HG02642 (cell line): ENCODE measurements around the gene FAM50A.
A peak's percentile ranks its signal among the peaks of the same experiment; 100 is the strongest.

Experiments used
- ATAC-seq: cut with Tn5 transposase; IDR thresholded peaks from one replicate; pipeline ENCODE4 v1.9.1; 2021; ENCODE audit warnings: mild to moderate bottlenecking; ENCODE audit not compliant: unreplicated experiment, poor library complexity

Gene FAM50A

DNA sequence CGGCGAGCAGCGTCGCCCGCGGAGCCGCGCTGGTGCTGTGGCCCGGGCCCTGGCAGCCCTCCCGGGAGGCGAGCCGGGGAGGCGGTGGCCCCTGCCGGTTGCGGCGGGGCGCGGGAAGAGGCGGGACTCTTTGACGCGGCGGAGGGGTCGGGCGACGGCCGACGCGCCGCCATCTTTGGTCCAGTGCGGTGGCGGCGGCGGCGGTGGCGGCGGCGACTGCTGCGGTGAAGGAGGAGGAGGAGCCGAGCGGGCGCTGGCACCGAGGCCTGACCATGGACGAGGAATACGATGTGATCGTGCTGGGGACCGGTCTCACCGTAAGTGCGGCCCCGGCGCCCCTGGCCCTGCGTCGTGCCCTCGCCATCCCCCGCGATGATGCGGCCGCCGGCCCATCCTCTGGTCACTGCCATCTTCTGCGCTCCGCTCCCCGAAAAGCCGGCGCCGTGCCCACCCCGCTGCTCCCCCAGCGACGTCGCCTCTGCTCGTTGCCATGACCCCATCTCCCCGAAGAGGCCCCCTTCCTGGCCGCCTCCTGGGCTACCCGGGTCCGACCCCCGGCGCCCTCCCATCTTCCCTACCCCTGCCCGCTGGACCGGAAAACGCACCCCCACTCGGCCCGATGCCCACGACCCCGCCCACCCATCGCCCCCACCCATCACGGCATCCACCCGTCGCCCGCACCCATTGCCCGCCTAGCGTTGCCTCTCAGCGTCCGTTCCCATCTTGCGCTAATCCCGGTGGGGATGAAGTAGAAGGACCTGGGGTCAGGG is 6.8 kb upstream of the FAM50A start, which contains the start of gene GDI1:
Gene GDI1, plus strand, starts transcription at position 172 of the 770 bp plus-strand sequence. Its CDS starts 101 bp downstream, at position 273.
- peak; percentile 56 for ATAC-seq

DNA sequence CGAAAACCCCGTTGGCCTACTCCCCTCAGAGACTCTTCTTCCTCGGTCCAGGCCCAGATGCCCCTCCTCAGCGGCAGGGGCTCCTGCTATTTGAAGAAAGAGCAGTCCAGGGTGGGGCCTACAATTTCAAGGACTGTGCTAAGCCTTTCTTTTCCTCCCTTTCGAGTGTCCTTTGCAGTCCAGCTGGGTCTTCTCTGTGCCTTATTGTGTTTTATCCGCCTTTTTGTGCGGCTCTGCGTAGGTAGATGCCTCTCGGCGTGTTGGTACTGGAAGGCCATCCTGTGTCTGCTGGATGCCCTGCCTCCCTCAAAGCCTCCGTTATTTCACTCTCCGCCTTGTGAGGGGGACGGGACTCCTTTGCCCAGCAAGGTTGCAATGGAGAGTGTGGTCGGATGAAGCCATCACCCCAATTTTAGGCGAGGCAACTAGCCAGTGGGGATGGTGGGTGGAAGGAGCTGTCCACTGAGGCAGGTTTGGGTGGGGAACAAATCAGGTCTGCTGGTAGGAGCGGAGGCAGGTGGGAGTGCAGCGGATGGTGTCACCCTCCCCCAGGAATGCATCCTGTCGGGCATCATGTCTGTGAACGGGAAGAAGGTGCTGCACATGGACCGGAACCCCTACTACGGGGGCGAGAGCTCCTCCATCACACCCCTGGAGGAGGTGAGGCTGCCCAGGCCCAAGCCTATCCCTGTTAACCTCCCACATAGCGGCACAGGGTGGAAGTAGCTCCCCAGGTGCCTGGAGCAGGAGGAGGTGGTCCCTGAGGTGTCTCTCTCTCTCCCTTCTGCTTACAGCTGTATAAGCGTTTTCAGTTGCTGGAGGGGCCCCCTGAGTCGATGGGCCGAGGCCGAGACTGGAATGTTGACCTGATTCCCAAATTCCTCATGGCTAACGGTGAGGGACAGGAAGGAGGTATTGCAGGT is 5.7 kb upstream of the FAM50A start:
- no peak for ATAC-seq

DNA sequence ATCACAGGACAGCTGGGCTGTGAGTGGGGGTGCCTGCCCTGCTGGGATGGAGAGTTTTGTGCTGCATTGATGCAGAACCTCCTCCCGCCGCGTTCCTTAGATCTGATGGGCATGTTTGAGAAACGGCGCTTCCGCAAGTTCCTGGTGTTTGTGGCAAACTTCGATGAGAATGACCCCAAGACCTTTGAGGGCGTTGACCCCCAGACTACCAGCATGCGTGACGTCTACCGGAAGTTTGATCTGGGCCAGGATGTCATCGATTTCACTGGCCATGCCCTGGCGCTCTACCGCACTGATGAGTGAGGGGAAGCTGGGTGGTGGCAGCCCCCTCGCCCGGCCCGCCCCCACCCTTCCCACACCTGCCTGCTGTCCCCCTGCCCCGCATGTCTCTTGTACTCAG is 4.1 kb upstream of the FAM50A start:
- ATAC-seq: no peak

DNA sequence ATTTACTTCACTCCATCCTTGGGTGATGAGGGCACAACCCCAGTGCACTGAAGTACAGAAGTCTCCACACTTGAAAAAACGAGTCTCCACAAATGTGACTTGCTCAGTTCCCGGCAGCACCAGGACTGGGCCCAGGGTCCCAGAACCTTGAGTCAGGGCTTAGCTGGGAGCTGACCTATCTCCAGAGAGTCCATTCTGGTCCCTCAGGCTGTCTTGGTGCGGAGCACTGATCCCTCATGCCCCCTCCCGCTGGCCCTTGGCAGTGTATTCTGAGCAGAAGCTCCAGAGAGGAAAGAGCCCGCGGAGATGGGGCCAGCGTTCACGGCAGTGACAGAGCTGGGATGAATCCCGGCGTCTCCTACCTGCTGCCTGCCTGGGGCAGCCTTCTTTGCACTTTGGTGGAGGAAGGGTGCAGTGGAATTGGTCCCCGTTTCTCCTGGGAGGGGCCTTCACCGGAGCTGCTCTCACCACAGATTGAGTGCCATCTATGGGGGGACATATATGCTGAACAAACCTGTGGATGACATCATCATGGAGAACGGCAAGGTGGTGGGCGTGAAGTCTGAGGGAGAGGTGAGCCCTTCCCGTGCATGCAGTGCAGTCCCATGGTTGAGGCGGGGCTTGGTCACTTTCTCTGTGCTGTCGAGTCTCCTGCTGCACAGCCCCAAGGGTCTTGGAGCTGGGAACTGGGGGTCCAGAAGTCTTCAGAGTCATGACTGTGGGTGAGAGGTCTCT is 3.2 kb upstream of the FAM50A start:
- ATAC-seq: no peak

DNA sequence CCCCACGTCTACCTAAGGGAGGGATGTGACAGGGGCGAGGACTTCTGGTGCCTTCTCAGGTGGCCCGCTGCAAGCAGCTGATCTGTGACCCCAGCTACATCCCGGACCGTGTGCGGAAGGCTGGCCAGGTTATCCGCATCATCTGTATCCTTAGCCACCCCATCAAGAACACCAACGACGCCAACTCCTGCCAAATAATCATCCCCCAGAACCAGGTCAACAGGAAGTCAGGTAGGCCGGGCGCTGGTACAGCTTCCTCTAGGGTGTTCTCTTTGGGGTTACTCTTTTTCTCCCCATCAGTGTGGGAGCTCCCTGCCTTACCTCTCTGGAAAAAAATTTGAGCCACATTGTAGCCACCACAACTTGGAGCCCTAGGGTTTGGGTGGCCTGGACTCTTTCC is 2.4 kb upstream of the FAM50A start:
- ATAC-seq: no peak

DNA sequence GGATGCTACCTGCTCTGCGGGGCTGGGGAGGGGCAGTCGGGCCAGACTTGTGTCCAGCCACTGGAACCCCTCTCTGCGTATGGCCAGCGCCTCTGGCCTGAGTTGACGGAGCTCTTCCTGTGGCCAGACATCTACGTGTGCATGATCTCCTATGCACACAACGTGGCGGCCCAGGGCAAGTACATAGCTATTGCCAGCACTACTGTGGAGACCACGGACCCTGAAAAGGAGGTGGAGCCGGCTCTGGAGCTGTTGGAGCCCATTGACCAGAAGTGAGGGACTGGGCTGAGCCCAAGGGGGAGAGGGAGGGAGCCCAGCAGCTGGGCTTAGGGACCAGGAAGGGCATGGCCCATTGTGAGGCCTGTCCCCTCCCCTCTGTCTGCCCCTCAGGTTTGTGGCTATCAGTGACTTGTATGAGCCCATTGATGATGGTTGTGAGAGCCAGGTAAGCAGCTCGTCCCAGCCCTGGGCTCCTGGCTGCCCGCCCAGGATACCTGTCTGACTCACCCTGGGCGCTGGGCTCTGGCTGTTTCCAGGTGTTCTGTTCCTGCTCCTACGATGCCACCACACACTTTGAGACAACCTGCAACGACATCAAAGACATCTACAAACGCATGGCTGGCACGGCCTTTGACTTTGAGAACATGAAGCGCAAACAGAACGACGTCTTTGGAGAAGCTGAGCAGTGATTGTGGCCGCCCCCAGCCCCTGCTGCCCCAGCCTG is 1.8 kb upstream of the FAM50A start:
- ATAC-seq: no peak

DNA sequence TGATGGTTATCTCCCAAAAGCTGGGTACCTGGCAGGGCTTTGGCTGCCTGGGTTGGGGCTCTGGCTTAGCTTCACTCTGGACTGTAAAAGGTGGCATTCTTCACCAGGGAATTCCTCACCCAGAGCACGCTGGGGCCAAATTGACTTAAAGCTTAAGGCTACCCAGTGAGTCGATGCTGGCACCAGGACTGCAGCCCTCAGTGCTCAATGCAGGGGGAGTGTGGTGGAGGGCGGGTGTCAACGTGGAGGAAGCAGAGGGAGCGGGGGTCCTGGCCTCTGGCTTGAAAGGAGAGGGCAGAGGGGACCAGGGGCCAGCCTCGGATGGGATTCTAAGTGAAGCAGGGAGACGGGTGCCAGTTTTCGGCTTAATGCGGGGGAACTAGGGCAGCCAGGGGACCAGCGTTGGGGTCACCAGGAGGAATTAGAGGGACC is 446 bp upstream of the FAM50A start:
- no peak for ATAC-seq

DNA sequence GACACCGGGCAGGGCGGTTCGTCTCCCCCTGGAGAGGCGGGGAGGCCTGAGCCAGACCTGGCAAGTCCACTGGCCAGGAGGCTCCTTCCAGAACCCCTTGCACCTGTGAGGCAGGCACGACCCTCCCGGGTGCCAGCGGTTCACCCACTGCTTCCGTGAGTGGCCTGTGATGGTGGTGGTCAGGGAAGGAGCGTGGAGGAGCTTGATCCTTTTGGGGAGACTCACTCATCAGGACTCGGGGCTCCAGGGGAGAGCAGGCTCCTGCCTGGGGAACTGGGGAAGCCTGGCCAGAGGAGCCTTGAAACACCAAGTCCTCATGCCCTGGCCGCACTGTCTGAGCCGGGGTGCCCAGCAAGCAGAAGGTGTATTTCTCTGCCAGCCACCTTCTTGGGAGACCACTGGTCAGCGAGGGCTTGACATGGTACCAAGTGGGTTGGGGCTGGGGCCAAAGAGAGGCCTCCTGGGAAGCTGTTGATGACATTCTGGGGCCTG is 860 bp downstream of the FAM50A start:
- ATAC-seq: no peak

DNA sequence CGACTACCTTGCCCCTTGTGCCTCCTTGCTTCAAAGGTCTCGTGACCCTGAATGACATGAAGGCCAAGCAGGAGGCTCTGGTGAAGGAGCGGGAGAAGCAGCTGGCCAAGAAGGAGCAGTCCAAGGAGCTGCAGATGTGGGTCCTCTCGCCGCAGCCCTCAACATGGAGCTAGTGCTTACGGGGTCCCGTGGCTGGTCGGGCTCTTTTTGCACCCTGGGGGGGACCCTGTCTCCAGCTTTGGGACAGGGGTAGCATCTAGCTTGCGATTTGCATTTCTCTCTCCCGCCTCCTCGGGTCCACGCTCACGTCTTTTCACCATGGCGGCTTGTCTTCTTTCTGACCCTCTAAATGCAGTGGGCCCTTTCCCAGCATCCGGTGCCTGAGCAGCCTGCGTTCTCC is 1.8 kb downstream of the FAM50A start:
- no peak for ATAC-seq

DNA sequence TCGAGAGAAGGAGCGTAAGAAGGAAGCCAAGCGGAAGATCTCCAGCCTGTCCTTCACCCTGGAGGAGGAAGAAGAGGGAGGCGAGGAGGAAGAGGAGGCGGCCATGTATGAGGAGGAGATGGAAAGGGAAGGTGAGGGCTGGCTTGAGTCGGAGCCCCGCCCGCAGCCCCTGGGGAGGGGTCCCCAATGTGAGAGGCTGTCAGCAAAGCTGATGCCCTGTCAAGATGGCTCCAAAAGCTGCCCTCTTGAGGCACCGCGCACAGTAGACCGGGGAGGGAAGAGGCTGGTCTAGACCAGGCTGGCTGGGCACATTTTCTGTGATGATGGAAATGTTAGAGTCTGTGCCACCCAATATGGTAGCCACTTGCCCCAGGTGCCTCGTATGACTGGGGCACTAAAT is 2.5 kb downstream of the FAM50A start:
- no peak for ATAC-seq

DNA sequence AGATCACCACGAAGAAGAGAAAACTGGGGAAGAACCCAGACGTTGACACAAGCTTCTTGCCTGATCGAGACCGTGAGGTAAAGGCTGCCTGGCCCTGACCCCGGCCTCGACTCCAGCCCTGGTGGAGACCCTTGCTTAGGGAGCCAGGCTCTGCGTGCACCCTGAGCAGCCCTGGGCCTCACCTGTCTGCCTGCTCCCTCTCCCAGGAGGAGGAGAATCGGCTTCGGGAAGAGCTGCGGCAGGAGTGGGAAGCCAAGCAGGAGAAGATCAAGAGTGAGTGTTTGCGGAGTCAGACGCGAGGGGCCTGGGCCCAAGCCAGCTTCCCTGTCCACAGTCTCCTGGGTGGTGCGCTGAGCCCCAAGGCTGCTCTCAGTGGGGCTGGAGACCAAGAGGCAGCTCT is 4.5 kb downstream of the FAM50A start:
- ATAC-seq: no peak

DNA sequence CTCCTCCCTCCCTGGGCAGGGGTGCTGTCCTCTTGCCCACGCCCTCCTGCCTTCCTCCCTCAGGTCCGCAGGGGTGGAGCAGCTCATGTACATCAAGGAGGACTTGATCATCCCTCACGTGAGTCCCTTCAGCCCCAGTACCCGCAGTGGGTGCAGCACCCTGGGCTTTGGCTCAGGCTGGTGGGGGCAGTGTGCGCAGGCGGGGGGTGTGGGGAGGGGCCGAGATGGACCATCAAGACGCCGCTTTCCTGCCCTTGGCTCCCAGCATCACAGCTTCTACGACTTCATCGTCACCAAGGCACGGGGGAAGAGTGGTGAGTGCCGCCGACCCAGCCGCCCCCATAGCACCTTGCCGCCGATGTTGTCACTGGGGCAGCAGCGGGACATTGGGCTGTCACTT is 5.7 kb downstream of the FAM50A start:
- no peak for ATAC-seq

DNA sequence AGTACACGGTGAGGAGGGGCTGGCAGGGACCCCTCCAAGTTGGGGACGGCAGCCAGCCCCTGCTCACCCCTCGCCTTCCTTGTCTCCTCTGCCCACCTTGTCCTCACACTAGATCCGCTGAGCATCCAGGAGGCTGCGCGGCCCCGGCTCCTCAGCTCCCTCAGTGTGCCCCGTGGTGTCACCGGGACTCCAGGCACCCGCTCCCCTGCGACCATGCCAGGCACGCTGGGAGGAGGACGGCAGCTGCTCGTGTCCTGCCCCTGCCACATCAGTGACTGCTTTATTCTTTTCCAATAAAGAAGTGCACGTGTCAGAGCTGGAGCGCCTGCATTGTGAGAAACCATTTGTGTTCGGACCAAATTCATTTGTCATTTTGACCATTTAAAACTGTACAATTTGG is 6.4 kb downstream of the FAM50A start:
- no peak for ATAC-seq

DNA sequence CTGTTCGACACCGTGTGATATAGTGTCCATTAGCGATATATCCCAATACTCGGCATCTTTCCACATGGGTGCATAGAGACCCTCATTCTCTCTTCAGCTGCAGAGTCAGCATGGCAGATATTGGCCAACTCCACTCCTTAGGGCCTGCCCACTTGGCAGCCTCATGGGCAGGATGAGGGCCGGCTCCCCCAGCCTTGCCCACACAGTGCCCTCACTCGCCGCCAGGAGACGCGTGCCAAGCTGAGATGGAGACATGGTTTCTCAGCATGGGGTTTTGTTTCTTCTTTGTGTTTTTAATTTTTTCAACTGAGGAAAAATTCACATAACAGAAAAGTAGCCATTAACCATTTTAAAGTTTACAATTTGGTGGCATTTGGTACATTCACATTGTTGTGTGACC is 8.9 kb downstream of the FAM50A start:
- ATAC-seq: no peak

DNA sequence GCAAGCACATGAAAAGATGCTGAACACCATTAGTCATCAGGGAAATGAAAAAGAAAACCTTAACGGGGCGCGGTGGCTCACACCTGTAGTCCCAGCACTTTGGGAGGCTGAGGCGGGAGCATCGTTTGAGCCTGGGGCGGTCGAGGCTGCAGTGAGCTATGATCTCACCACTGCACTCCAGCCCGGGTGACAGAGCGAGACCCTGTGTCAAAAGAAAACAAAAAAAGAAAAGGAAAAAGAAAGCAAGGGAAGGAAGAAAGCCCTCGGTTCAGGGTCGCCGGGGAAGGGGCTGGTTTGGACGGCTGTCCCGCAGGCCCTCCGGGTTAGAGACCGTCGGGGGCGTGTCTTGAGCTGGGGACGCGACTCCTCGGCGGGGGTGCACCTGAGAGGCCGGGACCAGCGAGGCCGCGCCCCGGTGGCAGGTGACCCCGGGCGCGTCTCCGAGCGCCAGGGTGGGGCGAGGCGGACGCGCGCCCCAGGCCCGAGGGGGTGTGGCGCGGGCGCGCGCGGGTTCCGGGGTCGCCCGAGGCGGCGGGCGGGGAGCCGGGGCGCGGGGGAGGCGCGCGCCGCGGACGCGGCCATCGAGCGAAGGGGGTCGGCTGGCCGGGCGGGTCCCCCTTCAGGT is 13.7 kb downstream of the FAM50A start:
- peak; percentile 62 for ATAC-seq

DNA sequence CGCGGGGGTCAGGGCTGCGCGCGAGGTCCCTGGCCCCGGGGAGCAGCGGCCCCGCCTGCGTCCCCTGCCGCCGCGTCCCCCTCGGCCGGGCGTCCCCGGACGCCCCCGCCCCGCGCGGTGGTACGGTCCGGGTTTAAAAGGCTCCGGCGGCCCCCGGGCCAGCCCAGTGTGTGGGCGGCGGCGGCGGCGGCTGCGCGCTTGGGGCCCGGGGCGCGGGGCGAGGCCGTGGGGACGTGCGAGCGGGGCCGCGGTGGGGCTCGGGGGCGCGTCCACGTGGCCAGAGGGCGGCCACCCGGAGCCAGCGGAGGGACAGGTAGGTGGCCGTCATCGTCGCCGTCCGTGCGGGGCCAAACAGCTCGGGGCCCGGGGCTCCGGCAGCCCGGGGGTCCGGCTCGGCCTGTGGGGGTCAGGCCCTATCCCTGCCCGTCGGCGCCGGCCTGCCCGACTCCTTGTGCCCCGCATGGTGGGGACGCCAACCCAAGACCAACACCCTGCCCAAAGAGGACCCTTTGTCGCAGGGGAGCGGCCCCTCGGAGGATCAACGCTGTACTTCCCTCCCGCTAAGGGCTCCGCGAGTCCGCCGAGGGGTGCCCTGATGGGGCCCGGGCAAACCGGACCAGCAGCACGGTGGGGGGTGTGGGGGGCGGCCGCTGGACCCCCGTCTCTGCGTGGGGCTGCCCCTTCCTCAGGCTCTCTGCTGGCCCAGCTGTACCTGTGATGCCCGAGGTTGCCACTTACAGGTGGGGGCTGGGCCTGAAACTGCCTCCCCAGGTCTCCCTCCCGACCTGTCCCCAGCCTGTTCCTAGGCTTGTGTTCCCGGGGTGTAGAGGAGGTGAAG is 14.4 kb downstream of the FAM50A start, which contains the start of gene PLXNA3:
Gene PLXNA3, plus strand, starts transcription at position 166 of the 838 bp plus-strand sequence. CDS start 1,903 bp downstream, outside the sequence.
- peak; percentile 67 for ATAC-seq

DNA sequence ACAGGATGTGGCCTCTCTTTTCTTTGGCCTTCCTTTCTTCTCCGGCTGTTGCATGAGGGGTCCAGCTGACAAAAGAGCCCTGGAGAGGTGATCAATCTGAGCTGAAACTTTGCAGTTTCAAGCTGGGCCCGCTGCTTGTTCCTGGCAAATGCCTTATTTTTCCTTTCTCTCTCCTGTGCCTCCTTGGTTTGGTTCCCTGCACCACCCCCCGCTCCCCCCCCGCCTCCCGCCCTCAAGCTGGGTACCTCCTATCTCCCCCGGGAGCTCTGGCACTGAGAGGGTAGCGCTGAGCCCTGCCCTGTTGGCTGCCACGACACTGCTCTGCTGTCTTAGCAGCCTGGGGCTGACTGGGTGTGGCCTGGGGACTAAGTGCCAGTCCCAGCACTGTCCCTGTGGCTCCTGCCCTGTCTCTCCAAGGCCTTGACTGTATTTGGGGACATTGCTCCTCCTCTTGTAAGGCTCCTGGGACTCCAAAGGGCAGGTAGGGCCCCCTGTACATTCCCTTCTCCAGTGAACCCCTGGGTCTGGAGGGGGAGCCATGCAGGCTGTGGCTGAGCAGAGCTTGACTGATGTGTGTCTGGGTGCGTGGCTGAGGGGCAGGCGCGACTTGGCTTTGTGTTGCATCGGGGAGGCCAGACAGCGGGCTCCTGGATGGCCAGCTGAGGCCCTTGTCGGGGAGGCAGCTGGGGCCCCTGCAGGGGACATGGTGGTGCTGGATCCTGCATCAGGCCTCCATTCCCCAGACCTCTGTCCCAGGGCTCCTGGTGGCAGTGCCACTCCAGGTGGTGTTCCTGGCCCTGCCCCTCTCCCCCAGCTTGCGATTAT is 15.2 kb downstream of the FAM50A start:
- no peak for ATAC-seq

DNA sequence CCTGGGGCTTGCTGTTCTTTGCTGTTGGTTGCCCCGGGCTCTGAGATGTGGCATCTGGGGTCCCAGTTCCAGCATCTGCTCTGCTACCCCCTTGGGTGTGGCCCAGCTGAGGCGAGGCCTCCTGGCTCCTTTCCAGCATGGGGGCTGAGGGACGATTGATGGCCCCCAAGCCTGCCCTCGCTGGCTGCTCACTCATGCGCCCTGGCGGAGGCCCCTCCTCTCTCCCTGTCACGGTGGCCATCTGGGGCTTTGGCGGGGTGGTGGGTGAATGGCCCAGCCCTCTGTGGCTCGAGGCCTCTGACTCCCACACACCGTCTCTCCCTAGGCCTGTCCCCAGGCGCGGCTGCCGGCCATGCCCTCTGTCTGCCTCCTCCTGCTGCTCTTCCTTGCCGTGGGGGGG is 15.9 kb downstream of the FAM50A start:
- ATAC-seq: no peak
